HG03571 (cell line): Measurements from ENCODE around the gene CFAP97D2.
"Not testable (repeated sequence)": the region's sequence is repeated elsewhere in the genome, so short reads cannot be mapped to it uniquely, and the experiment has no call there.

Experiments used
- ATAC-seq: cut with Tn5 transposase; IDR thresholded peaks from one replicate; pipeline ENCODE4 v1.9.1; 2021; ENCODE audit not compliant: unreplicated experiment

CFAP97D2 gene

DNA sequence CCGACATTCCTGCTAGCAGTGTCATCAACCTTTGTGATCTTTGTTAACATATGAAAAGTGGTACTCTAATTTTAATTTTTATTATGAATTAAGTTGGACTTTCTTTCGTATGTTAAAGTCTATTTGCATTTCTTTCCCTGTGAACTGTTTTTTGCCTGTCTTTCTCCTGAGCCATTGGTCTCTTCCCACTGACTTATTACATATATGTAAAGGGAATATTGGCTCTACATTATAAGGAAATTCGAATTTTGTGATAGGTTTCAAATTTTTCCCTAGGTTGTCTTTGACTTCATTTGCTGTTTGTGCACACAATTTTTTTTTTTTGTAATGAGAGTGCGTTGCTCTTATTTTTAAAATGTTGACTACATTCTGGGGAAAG, 55.2 kb downstream of the CFAP97D2 start:
- ATAC-seq: no peak

DNA sequence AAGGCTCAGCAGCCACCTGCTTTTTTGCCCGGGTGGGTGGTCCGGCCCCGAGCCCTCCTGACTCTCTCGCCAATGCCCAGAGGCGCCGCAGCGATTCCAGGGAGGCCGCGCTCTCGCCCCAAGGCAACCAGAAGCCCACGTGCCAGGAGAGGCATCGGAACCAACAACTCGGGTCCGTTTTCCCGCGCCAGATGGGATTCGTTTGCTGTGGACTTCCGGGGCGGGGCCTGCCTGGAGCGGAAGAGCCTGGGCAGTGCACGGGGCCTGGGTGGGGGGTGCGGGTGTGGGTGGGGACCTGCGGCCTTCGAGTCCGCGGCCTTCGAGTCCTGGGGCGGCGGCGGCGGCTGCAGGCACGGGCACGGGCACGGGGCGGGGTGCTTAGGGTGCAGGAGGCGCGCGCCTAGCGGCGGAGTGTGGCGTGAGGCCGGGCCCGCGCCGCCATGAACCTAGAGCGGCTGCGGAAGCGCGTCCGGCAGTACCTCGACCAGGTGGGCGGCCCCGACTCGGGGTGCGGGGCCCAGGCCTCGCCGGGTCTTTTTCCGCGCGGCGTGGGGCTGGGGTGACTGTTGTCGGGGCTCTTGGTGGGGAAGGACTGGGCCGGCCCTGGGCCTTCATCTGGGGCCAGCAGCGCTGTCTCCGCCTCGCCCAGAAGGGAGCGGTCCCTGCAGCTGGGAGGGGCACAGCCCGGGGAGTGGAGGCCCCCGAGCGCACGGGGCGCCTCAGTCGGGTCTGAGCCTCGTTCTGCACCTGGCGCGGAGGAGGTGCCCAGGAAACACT, 55.8 kb downstream of the CFAP97D2 start, which contains the start of gene CDC16:
Gene CDC16 (plus strand): TSS at position 253 of the 777 bp plus-strand sequence. CDS start 188 bp downstream, at position 441.
- peak; percentile 88 for ATAC-seq

DNA sequence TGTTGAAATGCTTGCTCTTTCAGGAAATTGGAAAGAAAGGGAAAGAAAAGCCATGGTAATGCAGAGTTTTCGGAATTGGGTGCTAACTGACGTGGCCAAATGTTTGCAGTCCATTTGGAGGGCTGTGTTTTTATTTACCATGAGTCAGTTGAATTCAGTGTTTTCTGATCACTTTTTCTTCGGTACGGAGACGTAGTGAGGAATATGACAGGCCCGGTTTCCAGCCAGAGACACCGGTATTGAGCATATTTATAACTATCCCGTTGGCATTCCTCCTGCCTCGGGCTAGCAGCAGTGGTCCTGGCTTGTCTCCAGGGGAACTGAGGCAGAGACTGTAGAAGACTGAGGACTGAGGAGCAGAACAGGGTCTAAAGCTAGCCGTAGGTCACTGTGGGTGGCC, 56.6 kb downstream of the CFAP97D2 start:
- no peak for ATAC-seq

DNA sequence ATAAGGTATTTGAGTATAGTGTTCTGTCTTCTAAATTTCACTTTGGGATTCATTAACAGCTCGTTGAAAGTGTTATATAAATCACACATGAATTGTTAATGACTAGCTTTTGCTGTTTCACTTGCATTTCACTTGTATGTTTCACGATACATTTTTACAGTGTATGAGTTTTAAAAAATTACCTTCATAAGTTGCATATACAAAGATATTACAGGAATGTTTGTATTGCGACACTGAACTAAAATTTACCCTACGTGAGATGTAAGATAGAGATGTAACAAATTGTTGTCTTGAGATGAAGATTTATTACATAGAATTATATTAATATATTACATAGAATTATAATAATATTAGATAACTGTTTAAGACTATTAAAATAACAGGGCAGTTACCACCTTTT, 57.2 kb downstream of the CFAP97D2 start:
- no peak for ATAC-seq

GRCh38 chr13:114237415-114238112, 58.5 kb downstream of the CFAP97D2 start:
- ATAC-seq: no peak

GRCh38 chr13:114241918-114242317, 62.9 kb downstream of the CFAP97D2 start:
- no peak for ATAC-seq

DNA sequence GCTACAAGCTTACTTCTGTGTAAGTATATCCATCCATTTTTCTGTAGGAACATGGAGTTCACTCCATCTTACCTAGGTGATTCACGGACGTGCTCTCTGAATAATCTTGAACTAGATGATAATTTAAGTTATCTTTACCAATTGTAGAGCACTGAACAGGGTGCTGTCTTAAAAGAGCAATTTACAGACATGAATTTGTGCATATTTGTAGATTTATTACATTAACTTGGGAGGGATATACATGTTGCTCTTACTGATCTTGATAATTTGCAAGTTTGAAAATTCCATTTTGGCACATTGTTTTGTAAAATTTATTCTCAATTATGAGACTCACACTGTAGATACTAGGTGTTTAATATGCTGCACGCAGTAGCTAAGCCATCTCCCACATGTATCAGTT, 64.9 kb downstream of the CFAP97D2 start:
- no peak for ATAC-seq

- no peak for ATAC-seq
Measured at GRCh38 chr13:114244637-114245036, 65.6 kb downstream of the CFAP97D2 start.

DNA sequence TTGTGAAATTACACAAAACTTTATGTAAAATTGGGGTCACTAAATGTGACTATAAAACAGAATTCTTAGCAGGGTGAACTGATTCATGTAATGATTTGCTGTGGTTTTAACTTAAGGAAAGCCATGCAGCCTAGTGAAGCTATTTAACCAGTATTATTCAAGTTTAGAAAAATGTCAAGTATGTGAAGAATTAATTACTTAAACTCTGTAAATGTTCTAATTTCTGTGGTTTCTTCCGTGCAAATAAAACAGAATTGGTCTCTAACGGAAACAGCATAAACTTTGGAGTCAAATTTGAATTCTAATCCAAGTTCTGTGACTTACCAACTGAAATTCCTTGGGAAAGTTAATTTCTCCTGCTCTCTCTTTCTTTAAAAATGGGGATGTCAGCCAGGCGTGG, 69.0 kb downstream of the CFAP97D2 start:
- no peak for ATAC-seq

DNA sequence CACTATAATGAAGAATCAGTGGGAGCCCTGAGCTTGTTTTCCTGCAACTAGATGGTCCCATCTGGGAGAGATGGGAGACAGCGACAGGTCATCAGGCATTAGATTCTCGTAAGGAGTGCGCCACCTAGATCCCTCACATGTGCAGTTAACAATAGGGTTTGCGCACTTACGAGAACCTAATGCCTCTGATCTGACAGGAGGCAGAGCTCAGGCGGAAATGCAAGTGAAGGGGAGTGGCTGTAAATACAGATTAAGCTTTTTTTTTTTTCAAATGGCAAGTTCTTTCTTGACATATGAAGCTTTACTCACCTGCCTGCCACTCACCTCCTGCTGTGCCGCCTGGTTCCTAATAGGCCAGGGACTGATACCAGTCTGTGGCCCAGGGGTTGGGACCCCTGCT, 70.0 kb downstream of the CFAP97D2 start:
- ATAC-seq: no peak

DNA sequence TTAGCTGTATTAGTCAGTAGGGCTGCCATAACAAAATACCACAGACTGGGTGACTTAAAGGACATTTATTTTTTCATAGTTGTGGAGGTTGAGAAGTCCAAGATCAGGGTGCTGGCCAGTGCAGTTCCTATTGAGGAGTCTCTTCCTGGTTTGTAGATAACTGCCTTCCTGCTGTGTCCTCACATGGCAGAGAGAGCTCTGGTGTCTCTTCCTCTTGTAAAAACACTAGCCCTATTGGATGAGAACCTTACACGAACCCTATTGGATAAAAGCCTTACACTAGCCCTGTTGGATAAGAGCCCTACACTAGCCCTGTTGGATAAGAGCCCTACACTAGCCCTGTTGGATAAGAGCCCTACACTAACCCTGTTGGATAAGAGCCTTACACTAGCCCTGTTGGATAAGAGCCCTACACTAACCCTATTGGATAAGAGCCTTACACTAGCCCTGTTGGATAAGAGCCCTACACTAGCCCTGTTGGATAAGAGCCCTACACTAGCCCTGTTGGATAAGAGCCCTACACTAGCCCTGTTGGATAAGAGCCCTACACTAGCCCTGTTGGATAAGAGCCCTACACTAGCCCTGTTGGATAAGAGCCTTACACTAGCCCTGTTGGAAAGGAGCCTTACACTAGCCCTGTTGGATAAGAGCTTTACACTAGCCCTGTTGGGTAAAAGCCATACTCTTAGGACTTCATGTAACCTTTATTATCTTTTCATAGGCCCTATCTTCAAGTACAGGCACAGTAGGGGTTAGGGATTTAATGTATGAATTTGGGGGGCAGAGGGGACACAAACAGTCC, 72.8 kb downstream of the CFAP97D2 start:
- ATAC-seq: not testable (repeated sequence)

DNA sequence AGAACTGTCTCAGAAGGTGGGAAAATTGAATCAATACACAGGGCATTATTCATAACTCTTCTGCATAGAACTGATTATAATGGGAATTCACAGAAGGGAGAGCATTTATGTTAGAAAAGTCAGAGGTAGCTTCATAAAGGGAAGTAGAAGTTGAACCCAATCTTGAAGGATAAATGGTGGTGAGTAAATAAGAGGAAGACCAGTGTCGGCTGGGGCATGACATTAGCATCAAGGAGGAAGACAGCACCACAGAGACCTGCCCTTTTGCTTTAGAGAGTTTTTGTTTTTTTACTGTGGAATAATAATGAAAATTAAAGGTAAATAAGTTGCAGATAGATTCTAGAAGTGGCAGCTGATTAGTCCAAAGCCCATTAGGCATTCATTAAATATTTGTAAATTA, 77.5 kb downstream of the CFAP97D2 start:
- no peak for ATAC-seq

- no peak for ATAC-seq
Measured at GRCh38 chr13:114257014-114257413, 78.0 kb downstream of the CFAP97D2 start.

DNA sequence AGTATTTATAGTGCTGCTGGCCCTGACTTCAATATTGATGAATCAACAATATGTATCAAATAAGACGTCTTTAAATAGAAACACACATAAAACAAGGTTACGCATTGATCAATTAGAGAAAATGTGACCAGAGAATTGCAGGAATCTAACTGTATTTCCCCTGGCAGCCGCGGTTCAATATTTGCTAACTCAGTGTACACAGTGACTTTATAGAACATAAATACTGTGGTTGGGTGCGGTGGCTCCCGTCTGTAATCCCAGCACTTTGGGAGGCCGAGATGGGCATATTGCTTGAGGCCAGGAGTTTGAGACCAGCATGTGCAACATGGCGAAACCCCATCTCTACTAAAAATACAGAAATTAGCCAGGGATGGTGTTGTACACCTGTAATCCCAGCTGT, 79.5 kb downstream of the CFAP97D2 start:
- no peak for ATAC-seq

GRCh38 chr13:114259374-114259773, 80.3 kb downstream of the CFAP97D2 start:
- ATAC-seq: no peak

GRCh38 chr13:114259974-114260373, 80.9 kb downstream of the CFAP97D2 start:
- ATAC-seq: no peak

DNA sequence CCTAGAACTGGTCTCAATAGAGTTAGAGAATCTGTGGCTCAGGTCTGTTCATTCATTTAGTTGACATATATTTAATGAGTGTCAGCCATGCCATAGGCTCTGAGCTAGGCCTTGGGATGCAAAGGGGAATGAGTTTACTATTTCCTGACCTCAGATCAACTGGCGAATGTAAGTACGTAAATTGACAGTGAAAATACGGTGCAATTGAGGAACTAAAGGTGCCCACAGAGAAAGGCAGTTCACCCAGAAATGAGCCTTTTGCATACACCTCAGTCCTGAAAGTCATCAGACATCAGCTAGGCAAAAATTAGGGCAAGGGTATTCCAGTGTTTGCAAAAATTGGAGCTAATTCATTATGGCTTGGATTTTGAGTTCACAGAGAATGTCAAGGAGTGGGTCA, 81.8 kb downstream of the CFAP97D2 start:
- ATAC-seq: no peak

- ATAC-seq: no peak
Measured at GRCh38 chr13:114261328-114261965, 82.4 kb downstream of the CFAP97D2 start.

DNA sequence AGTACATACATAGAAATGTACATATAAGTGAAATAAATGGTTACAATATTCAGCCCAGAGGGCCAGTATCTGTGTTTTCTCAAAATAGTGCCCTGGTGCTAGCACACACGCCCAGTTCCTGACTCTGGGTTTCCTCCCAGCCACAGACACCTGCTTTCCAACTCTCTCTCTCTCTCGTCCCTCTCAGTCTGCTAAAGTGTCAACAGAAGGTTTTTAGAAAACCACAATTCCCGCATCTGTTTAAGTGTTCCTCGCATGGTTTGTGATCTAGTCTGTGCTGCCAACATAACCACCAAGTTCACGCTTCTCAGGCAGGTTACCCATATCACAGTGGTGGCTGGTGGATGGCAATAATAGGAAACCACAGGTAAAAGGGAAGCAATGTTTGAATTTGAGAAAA, 84.5 kb downstream of the CFAP97D2 start:
- no peak for ATAC-seq

GRCh38 chr13:114264313-114264712, 85.3 kb downstream of the CFAP97D2 start:
- ATAC-seq: not testable (repeated sequence)
